GM23338 (cell line): ENCODE data around the gene PTGIS.

Experiments
- CREB1 ChIP-seq: fragments of 250-450 bp; sonication (Bioruptor Pico); IDR thresholded peaks from 2 replicates; pipeline ENCODE4 v1.5.0; 2020; ENCODE audit warnings: low read depth, mild to moderate bottlenecking, moderate library complexity
- EZH2 ChIP-seq: fragments of 200-600 bp; sonication (generic); IDR thresholded peaks from one replicate; pipeline ENCODE4 v1.8.0; 2017; ENCODE audit warnings: antibody characterized with exemption, mild to moderate bottlenecking, low read depth; ENCODE audit not compliant: unreplicated experiment
- EZH2phosphoT487 ChIP-seq: fragments of 200-600 bp; sonication (generic); IDR thresholded peaks from one replicate; pipeline ENCODE4 v1.8.1; 2018; ENCODE audit warnings: antibody characterized with exemption; ENCODE audit not compliant: unreplicated experiment
- TF ChIP-seq, protein P1 (sequence below), 2 experiments: fragments of 200-600 bp in 1 of 2; sonication (generic) in 1 of 2; conservative IDR thresholded peaks; 2 replicates each; pipeline versions ENCODE4 v1.5.1 to v1.6.1; 2016 to 2017; ENCODE audit warnings: antibody characterized with exemption in 2 of 2, low read depth in 2 of 2, mild to moderate bottlenecking in 2 of 2, moderate library complexity in 1 of 2

DNA sequence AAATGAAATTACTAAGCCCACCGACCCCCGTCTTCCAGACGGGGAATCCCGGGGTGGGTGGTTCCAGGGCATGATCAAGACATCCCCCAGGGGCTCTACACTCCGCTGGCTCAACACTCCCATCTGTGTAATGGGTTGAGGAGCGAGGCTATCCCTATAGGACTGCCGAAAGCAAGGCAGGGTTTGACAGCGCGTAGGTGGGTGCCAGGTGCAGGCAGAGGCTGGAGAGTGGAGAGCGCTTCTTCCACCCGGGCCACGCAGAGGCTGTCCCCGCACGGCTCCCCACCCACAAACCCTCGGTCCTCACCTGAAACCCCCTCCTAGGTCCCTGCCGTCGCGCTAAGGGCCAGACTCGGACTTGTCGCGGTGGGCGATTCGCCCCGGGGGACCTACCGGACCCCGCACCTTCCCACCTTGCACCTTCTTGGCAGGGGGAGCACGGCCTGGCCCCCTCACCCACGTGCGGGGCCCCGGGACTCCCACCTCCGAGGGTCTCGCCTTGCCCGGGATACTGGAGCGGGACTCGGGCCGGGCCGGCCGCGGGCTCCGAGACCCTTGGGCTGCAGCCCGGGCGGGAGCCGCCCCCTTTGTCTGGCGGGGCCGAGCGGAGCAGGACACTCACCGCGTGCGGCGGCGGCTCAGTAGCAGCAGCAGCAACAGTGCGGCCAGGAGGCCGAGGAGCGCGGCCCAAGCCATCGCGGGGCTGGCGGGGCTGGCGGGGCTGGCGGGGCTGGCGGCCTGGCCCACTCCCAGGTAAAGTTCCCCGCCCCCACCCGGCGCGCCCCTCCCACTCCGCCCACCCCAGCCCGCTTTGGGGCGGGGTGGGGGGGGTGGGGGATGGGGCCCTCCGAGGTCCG lies at the start of gene PTGIS:
- TF ChIP-seq, protein P1, sequence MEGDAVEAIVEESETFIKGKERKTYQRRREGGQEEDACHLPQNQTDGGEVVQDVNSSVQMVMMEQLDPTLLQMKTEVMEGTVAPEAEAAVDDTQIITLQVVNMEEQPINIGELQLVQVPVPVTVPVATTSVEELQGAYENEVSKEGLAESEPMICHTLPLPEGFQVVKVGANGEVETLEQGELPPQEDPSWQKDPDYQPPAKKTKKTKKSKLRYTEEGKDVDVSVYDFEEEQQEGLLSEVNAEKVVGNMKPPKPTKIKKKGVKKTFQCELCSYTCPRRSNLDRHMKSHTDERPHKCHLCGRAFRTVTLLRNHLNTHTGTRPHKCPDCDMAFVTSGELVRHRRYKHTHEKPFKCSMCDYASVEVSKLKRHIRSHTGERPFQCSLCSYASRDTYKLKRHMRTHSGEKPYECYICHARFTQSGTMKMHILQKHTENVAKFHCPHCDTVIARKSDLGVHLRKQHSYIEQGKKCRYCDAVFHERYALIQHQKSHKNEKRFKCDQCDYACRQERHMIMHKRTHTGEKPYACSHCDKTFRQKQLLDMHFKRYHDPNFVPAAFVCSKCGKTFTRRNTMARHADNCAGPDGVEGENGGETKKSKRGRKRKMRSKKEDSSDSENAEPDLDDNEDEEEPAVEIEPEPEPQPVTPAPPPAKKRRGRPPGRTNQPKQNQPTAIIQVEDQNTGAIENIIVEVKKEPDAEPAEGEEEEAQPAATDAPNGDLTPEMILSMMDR (conservative IDR thresholded peaks at IDR 0.05; ENCODE audit: low read depth in 2 of 2) = no peak
- TF ChIP-seq EZH2phosphoT487 (no peak), EZH2 (no peak), CREB1 (CRISPR knock-in tag) (no peak)
